Right ventricle myocardium superior (tissue), 1 donor: ENCODE results near the gene LRRC37A. TPM values are rescaled to one million over a fixed set of nuclear protein-coding genes. Genes with fewer than 3 reads are reported as not detected.

Experiments used
- total RNA-seq: library from RNA; stranded (reverse); fragmentation: NEBNext Ultra II Directional; extraction: Animal tissue kit (Norgen Biotek cat#: 25700); gene quantifications from one replicate; pipeline ENCODE4 v1.2.1, GENCODE V29; 2021
- donor health status: DM: no; HTN: yes; CAD: no; lungs with severe emphysema.

The LRRC37A gene
- total RNA-seq, 1 donor from 2014 or later, result 1.3 TPM

Other genes starting within 250 kb of the LRRC37A start
- 25.1 TPM for gene KANSL1, start 101.7 kb upstream of the LRRC37A start, total RNA-seq
- 16.2 TPM for gene ARL17B, start 66.6 kb downstream of the LRRC37A start, total RNA-seq
- 5.1 TPM for gene LRRC37A2, start 217.3 kb downstream of the LRRC37A start, total RNA-seq